Measurements from ENCODE around the gene TMOD1.

DNA sequence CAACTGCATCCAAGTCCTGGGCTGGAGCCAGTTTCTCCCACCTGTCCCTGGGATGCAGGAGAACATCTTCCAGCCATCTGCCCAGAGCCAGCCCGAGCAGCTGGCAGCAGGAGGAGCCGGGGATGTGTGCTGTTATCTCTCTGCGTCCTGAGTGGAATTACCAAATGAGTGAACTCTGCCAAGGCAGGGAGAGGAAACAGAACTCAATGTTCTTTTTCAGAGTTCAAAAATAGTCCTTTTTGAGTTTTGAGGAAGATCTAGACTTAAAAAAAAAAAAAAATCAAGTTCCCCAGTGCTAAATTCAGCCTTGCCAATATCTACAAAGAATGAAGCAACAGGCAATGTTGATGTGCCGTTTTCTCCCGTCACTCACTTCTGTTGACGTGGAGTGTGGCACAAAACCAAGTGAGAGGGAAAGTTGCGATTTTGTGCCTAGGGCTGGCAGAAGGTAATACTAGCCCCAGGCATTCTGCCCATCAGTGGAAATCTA, 56.2 kb downstream of the TMOD1 start:
- no peak for TF ChIP-seq CTCF (IDR thresholded peaks at IDR 0.05)
- no peak for TF ChIP-seq POLR2A (IDR thresholded peaks at IDR 0.05)

All from breast epithelium (tissue), 3 donors.